Smooth muscle cell (in vitro differentiated cells): ENCODE data around the gene RRN3. TPM values are rescaled to one million over a fixed set of nuclear protein-coding genes. Genes with fewer than 3 reads are reported as not detected.

Source experiments
- DNase-seq: peaks from one replicate; lab custom pipeline; 2025; ENCODE audit not compliant: unreplicated experiment; lab: John Stamatoyannopoulos, UW
- H2AFZ ChIP-seq: fragments of 200-600 bp; sonication (generic); 2 replicates; pipeline ENCODE4 v1.6.0; 2016; ENCODE audit warnings: antibody characterized with exemption, low read depth, mild to moderate bottlenecking
- H3F3A ChIP-seq: fragments of 200-600 bp; sonication (generic); 2 replicates; pipeline ENCODE4 v1.6.0; 2017; ENCODE audit warnings: antibody characterized with exemption, low read depth
- H3K27ac ChIP-seq: fragments of 200-600 bp; sonication (generic); 2 replicates; pipeline ENCODE4 v1.5.1; 2016; ENCODE audit warnings: low read depth, mild to moderate bottlenecking
- H3K27me3 ChIP-seq: fragments of 200-600 bp; sonication (generic); 2 replicates; pipeline ENCODE4 v1.6.1; 2016; ENCODE audit warnings: low read depth, mild to moderate bottlenecking
- H3K36me3 ChIP-seq: fragments of 200-600 bp; sonication (generic); 2 replicates; pipeline ENCODE4 v1.5.1; 2016; ENCODE audit warnings: low read depth
- H3K4me1 ChIP-seq: fragments of 200-600 bp; sonication (generic); 2 replicates; pipeline ENCODE4 v1.5.1; 2016; ENCODE audit warnings: low read depth
- H3K4me2 ChIP-seq: fragments of 200-600 bp; sonication (generic); 2 replicates; pipeline ENCODE4 v1.6.0; 2016; ENCODE audit warnings: mild to moderate bottlenecking
- H3K4me3 ChIP-seq: fragments of 200-600 bp; sonication (generic); 2 replicates; pipeline ENCODE4 v1.5.1; 2016; ENCODE audit warnings: mild to moderate bottlenecking
- H3K79me2 ChIP-seq: fragments of 200-600 bp; sonication (generic); 2 replicates; pipeline ENCODE4 v1.6.0; 2016; ENCODE audit warnings: low read depth, mild to moderate bottlenecking
- H3K9ac ChIP-seq: fragments of 200-600 bp; sonication (generic); 2 replicates; pipeline ENCODE4 v1.6.0; 2016; ENCODE audit warnings: low read depth
- H3K9me3 ChIP-seq: fragments of 200-600 bp; sonication (generic); replicated peaks from 2 replicates; pipeline ENCODE4 v1.5.1; 2016; ENCODE audit warnings: low read depth
- H4K20me1 ChIP-seq: fragments of 200-600 bp; sonication (generic); 2 replicates; pipeline ENCODE4 v1.6.0; 2016; ENCODE audit warnings: low read depth
- CTCF ChIP-seq: fragments of 200-600 bp; sonication (generic); IDR thresholded peaks from 2 replicates; pipeline ENCODE4 v1.5.1; 2017; ENCODE audit warnings: borderline replicate concordance, mild to moderate bottlenecking, antibody characterized with exemption; ENCODE audit not compliant: insufficient read depth, poor library complexity, severe bottlenecking
- WGBS: methylation state at CpG from one replicate; pipeline ENCODE4 v1.1.7; 2016; ENCODE audit warnings: low lambda C conversion rate; 5-methylcytosine and 5-hydroxymethylcytosine counted together
- polyA plus RNA-seq: library from polyadenylated mRNA; unstranded; fragments of >200 nt; fragmentation: Nextera tagmentation; extraction: Ambion mirVana; gene quantifications from 2 replicates; pipeline ENCODE4 v1.2.1, GENCODE V29; 2016
- total RNA-seq: library from RNA; depleted of rRNA; stranded (reverse); fragments of >200 nt; gene quantifications from 2 replicates; pipeline ENCODE4 v1.2.3, GENCODE V29; 2014

Gene RRN3
- total and polyA plus RNA-seq, 2 experiments from 2014 or later: 17.7 to 47.1 TPM

- no peak for TF ChIP-seq CTCF
- peak overlapping the region; percentile 94 for H3K4me3 ChIP-seq
- H3K27me3 ChIP-seq: no peaks in the 10 kb centered on the region
- no peaks in the 10 kb centered on the region for H3K9me3 ChIP-seq
- WGBS: 90% methylated on average over 19 of the region's 19 CpGs
- H3K27ac ChIP-seq: no peak overlapping the region
- DNase-seq: no peak
- peaks cover 34% of the 10 kb centered on the region for H4K20me1 ChIP-seq
- H3K79me2 ChIP-seq: peaks cover 44% of the 10 kb centered on the region
- H3K9ac ChIP-seq: peak overlapping the region; percentile 88
- no peaks in the 10 kb centered on the region for H3K4me1 ChIP-seq
- H3K4me2 ChIP-seq: peak overlapping the region; percentile 90
- no peaks in the 10 kb centered on the region for H3K36me3 ChIP-seq
- H2AFZ ChIP-seq: no peak overlapping the region
- peaks cover 7% of the 10 kb centered on the region for H3F3A ChIP-seq
Measured at GRCh38 chr16:15054357-15055140, 39.5 kb downstream of the RRN3 start.

GRCh38 chr16:15053904-15054303 is 40.2 kb downstream of the RRN3 start:
- H4K20me1 ChIP-seq: peaks cover 40% of the 10 kb centered on the region
- no peak for DNase-seq
- no peaks in the 10 kb centered on the region for H3K36me3 ChIP-seq
- H3K4me2 ChIP-seq: peak overlapping the region; percentile 90
- no peak overlapping the region for H2AFZ ChIP-seq
- no peak overlapping the region for H3K27ac ChIP-seq
- no peak overlapping the region for H3K4me3 ChIP-seq
- peaks cover 48% of the 10 kb centered on the region for H3K79me2 ChIP-seq
- H3K9ac ChIP-seq: no peak overlapping the region
- WGBS: 97% methylated on average over 10 of the region's 10 CpGs
- H3K4me1 ChIP-seq: no peaks in the 10 kb centered on the region
- H3K27me3 ChIP-seq: no peaks in the 10 kb centered on the region
- H3F3A ChIP-seq: peaks cover 7% of the 10 kb centered on the region
- no peaks in the 10 kb centered on the region for H3K9me3 ChIP-seq
- TF ChIP-seq CTCF: no peak

GRCh38 chr16:15052747-15053476 is 41.2 kb downstream of the RRN3 start:
- Histone ChIP-seq H3K9ac (no peak overlapping the region), H3K27ac (no peak overlapping the region), H4K20me1 (peaks cover 48% of the 10 kb centered on the region), H3K36me3 (no peaks in the 10 kb centered on the region), H3K79me2 (peaks cover 55% of the 10 kb centered on the region), H2AFZ (no peak overlapping the region), H3F3A (peaks cover 4% of the 10 kb centered on the region), H3K9me3 (no peaks in the 10 kb centered on the region), H3K27me3 (no peaks in the 10 kb centered on the region), H3K4me1 (no peaks in the 10 kb centered on the region), H3K4me3 (no peak overlapping the region), H3K4me2 (no peak overlapping the region)
- no peak for TF ChIP-seq CTCF
- no peak for DNase-seq
- WGBS: 89% methylated on average over 10 of the region's 10 CpGs
